K562 (cell line): ENCODE results near the gene ARMH1. TPM values are rescaled to one million over a fixed set of nuclear protein-coding genes. Genes with fewer than 3 reads are reported as not detected.

Experiments used
- ARID4B ChIP-seq: sonication (generic); formaldehyde crosslinking; IDR thresholded peaks from 2 replicates; pipeline ENCODE4 v1.8.0; 2022; ENCODE audit warnings: mild to moderate bottlenecking, missing genetic modification reagents
- ATF7 ChIP-seq: fragments of 450-650 bp; IDR thresholded peaks from 2 replicates; pipeline ENCODE4 v1.7.1; 2014; ENCODE audit warnings: mild to moderate bottlenecking, moderate library complexity
- CC2D1A ChIP-seq: fragments of 450-650 bp; IDR thresholded peaks from 2 replicates; pipeline ENCODE4 v1.6.1; 2017; ENCODE audit warnings: mild to moderate bottlenecking
- CREB1 ChIP-seq, 2 experiments: sonication (generic) in 1 of 2; formaldehyde crosslinking in 1 of 2; IDR thresholded peaks; 2 replicates each; pipeline versions ENCODE4 v1.6.1 to v1.8.0; 2012 to 2022; ENCODE audit warnings: inconsistent platforms in 1 of 2, mild to moderate bottlenecking in 1 of 2, missing genetic modification reagents in 1 of 2, moderate library complexity in 1 of 2
- E2F3 ChIP-seq: fragments of 250-450 bp; sonication (Bioruptor Pico); IDR thresholded peaks from 2 replicates; pipeline ENCODE4 v1.4.0; 2020; ENCODE audit warnings: mild to moderate bottlenecking
- HMG20B ChIP-seq: fragments of 250-450 bp; sonication (Bioruptor Pico); IDR thresholded peaks from 2 replicates; pipeline ENCODE4 v1.5.0; 2021; ENCODE audit warnings: mild to moderate bottlenecking
- ILF3 ChIP-seq: fragments of 450-650 bp; IDR thresholded peaks from 2 replicates; pipeline ENCODE4 v1.6.1; 2018; ENCODE audit warnings: antibody characterized with exemption, mild to moderate bottlenecking, moderate library complexity, borderline replicate concordance
- KDM4B ChIP-seq, 2 experiments: fragments of 450-650 bp in 1 of 2; sonication (generic) in 1 of 2; IDR thresholded peaks; 2 replicates each; pipeline ENCODE4 v1.6.1; 2016 to 2017; ENCODE audit warnings: borderline replicate concordance in 2 of 2, antibody characterized with exemption in 1 of 2, low read depth in 1 of 2, mild to moderate bottlenecking in 1 of 2
- PHB ChIP-seq: fragments of 250-450 bp; sonication (Bioruptor Pico); IDR thresholded peaks from 2 replicates; pipeline ENCODE4 v1.5.0; 2021
- RHOXF2B ChIP-seq: fragments of 250-450 bp; sonication (Bioruptor Pico); conservative IDR thresholded peaks from 2 replicates; pipeline ENCODE4 v1.5.1; 2021
- SMARCA4 ChIP-seq: fragments of 450-650 bp; IDR thresholded peaks from 2 replicates; pipeline ENCODE4 v1.6.1; 2016
- SRSF7 ChIP-seq: fragments of 200-400 bp; formaldehyde crosslinking; optimal IDR thresholded peaks from 2 replicates; pipeline ENCODE3; 2017; ENCODE audit warnings: mild to moderate bottlenecking, low read depth, low read length
- THRAP3 ChIP-seq: fragments of 450-650 bp; IDR thresholded peaks from 2 replicates; pipeline ENCODE4 v1.6.1; 2016; ENCODE audit warnings: mild to moderate bottlenecking, inconsistent platforms, borderline replicate concordance
- TSC22D4 ChIP-seq: fragments of 450-650 bp; IDR thresholded peaks from 2 replicates; pipeline ENCODE4 v1.6.1; 2016; ENCODE audit warnings: missing genetic modification characterization, missing biosample characterization, control low read depth
- ZBTB17 ChIP-seq: fragments of 450-650 bp; formaldehyde crosslinking; IDR thresholded peaks from 2 replicates; pipeline ENCODE4 v1.4.0; 2020; ENCODE audit warnings: mild to moderate bottlenecking
- ZBTB5 ChIP-seq: fragments of 450-650 bp; IDR thresholded peaks from 2 replicates; pipeline ENCODE4 v1.6.1; 2017; ENCODE audit warnings: antibody characterized with exemption
- ZFX ChIP-seq: sonication (generic); formaldehyde crosslinking; IDR thresholded peaks from 2 replicates; pipeline ENCODE4 v1.8.0; 2022; ENCODE audit warnings: mild to moderate bottlenecking, missing genetic modification reagents, moderate library complexity
- ZNF24 ChIP-seq: fragments of 450-650 bp; IDR thresholded peaks from 2 replicates; pipeline ENCODE4 v1.6.1; 2016
- ZNF274 ChIP-seq: IDR thresholded peaks from 2 replicates; pipeline ENCODE4 v1.6.1; 2011; ENCODE audit warnings: low read depth, mild to moderate bottlenecking, low read length, moderate library complexity, borderline replicate concordance
- ZNF583 ChIP-seq: fragments of 250-450 bp; sonication (Bioruptor Pico); IDR thresholded peaks from 2 replicates; pipeline ENCODE4 v1.4.0; 2020
- ZNF76 ChIP-seq: fragments of 250-450 bp; sonication (Bioruptor Pico); IDR thresholded peaks from 2 replicates; pipeline ENCODE4 v1.4.0; 2020; ENCODE audit warnings: mild to moderate bottlenecking, moderate library complexity, borderline replicate concordance
- polyA plus RNA-seq, 8 experiments: library from polyadenylated mRNA; depleted of rRNA in 4 of 8; stranded (reverse) in 5 of 8; unstranded in 3 of 8; fragments of >200 nt; fragmentation: Nextera tagmentation in 2 of 8; fragmentation: Illumina TruSeq in 1 of 8; extraction: Ambion mirVana in 2 of 8; extraction: Trizol in 1 of 8; gene quantifications; 2 replicates each; pipeline versions ENCODE4 v1.2.1 to v1.2.3, GENCODE V29; 2011 to 2014; ENCODE audit warnings: inconsistent platforms in 1 of 8, missing spikeins in 1 of 8
- total RNA-seq, 7 experiments: library from RNA; depleted of rRNA in 6 of 7; stranded (reverse); fragments of >200 nt in 6 of 7; fragmentation: Illumina TruSeq in 2 of 7; extraction: Trizol in 2 of 7; gene quantifications; 2 replicates each; pipeline versions ENCODE4 v1.2.1 to v1.2.3, GENCODE V29; 2011 to 2021; ENCODE audit warnings: low replicate concordance in 1 of 7
- TF ChIP-seq, protein P1 (sequence below): fragments of 450-650 bp; formaldehyde crosslinking; IDR thresholded peaks from 2 replicates; pipeline ENCODE4 v1.4.0; 2022; ENCODE audit warnings: mild to moderate bottlenecking, moderate library complexity

The ARMH1 gene
- total and polyA plus RNA-seq, 9 of the 15 experiments (the other 6 are each of a cell fraction or from before 2014, with no cell fraction given) = 0.41 TPM; not detected in 8

GRCh38 chr1:44721485-44722361, 47.2 kb downstream of the ARMH1 start (continued):
- TF ChIP-seq, protein P1, sequence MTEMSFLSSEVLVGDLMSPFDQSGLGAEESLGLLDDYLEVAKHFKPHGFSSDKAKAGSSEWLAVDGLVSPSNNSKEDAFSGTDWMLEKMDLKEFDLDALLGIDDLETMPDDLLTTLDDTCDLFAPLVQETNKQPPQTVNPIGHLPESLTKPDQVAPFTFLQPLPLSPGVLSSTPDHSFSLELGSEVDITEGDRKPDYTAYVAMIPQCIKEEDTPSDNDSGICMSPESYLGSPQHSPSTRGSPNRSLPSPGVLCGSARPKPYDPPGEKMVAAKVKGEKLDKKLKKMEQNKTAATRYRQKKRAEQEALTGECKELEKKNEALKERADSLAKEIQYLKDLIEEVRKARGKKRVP (CRISPR knock-in tag) = peak; percentile 98
- TF ChIP-seq HMG20B (peak; percentile 99), CREB1 (IDR thresholded peaks at IDR 0.05) (peak; percentile 88), CREB1 (CRISPR knock-in tag; IDR thresholded peaks at IDR 0.05) (peak; percentile 69), THRAP3 (no peak), CC2D1A (0 out of 2 replicates have a peak, but pooled peaks have one; percentile 27), ZFX (CRISPR knock-in tag) (peak; percentile 73; the same call in 1 of the 2 replicates), ZNF24 (peak; percentile 94), ATF7 (peak; percentile 92), ILF3 (peak; percentile 100), ZBTB5 (no peak), ZBTB17 (CRISPR knock-in tag) (peak; percentile 97), RHOXF2B (CRISPR knock-in tag) (peak; percentile 100), ARID4B (peak; percentile 95), ZNF274 (peak; percentile 64; the same call in 1 of the 2 replicates), PHB (CRISPR knock-in tag) (peak; percentile 100), E2F3 (peak; percentile 90), TSC22D4 (tag) (no peak), KDM4B (IDR thresholded peaks at IDR 0.05; ENCODE audit: borderline replicate concordance in 2 of 2, low read depth in 1 of 2) (peak in 1 of 2 experiments; percentile 100; a peak in 2 of 4 replicates), SMARCA4 (no peak; the same call in none of the 2 replicates), ZNF583 (CRISPR knock-in tag) (peak; percentile 88; the same call in 1 of the 2 replicates), SRSF7 (no peak), ZNF76 (CRISPR knock-in tag) (peak; percentile 87; the same call in 1 of the 2 replicates)
